GM18858 (cell line): ENCODE results near the gene GRAMD2B.
A peak's percentile ranks its signal among the peaks of the same experiment; 100 is the strongest.

Experiments
- ATAC-seq: cut with Tn5 transposase; IDR thresholded peaks from one replicate; pipeline ENCODE4 v1.9.1; 2021; ENCODE audit not compliant: unreplicated experiment

Gene GRAMD2B

GRCh38 chr5:126477294-126478117, 54.3 kb downstream of the GRAMD2B start:
- no peak for ATAC-seq

GRCh38 chr5:126479810-126480209, 56.6 kb downstream of the GRAMD2B start:
- no peak for ATAC-seq

- no peak for ATAC-seq
Measured at GRCh38 chr5:126480824-126481223, 57.6 kb downstream of the GRAMD2B start.

- ATAC-seq: no peak
Measured at GRCh38 chr5:126481243-126481642, 58.0 kb downstream of the GRAMD2B start.

- ATAC-seq: no peak
Measured at GRCh38 chr5:126482591-126482990, 59.4 kb downstream of the GRAMD2B start.

- ATAC-seq: no peak
Measured at GRCh38 chr5:126483156-126483555, 59.9 kb downstream of the GRAMD2B start.

- ATAC-seq: no peak
Measured at GRCh38 chr5:126484253-126484652, 61.0 kb downstream of the GRAMD2B start.

- no peak for ATAC-seq
Measured at GRCh38 chr5:126486332-126486731, 63.1 kb downstream of the GRAMD2B start.

- ATAC-seq: no peak
Measured at GRCh38 chr5:126487596-126487995, 64.4 kb downstream of the GRAMD2B start.

GRCh38 chr5:126488443-126489065, 65.3 kb downstream of the GRAMD2B start:
- ATAC-seq: no peak

- no peak for ATAC-seq
Measured at GRCh38 chr5:126490167-126490940, 67.1 kb downstream of the GRAMD2B start.

GRCh38 chr5:126492939-126493338, 69.7 kb downstream of the GRAMD2B start:
- no peak for ATAC-seq

- no peak for ATAC-seq
Measured at GRCh38 chr5:126494393-126494792, 71.2 kb downstream of the GRAMD2B start.

GRCh38 chr5:126497506-126497905, 74.3 kb downstream of the GRAMD2B start:
- no peak for ATAC-seq

GRCh38 chr5:126499278-126499677, 76.1 kb downstream of the GRAMD2B start:
- no peak for ATAC-seq

- peak; percentile 54 for ATAC-seq
Measured at GRCh38 chr5:126499853-126500342, 76.7 kb downstream of the GRAMD2B start.

GRCh38 chr5:126501448-126501847, 78.2 kb downstream of the GRAMD2B start:
- no peak for ATAC-seq

- no peak for ATAC-seq
Measured at GRCh38 chr5:126503602-126504104, 80.4 kb downstream of the GRAMD2B start.

GRCh38 chr5:126506079-126506478, 82.9 kb downstream of the GRAMD2B start:
- no peak for ATAC-seq

GRCh38 chr5:126508251-126508961, 85.2 kb downstream of the GRAMD2B start:
- ATAC-seq: no peak

GRCh38 chr5:126508962-126509279, 85.7 kb downstream of the GRAMD2B start:
- ATAC-seq: no peak
